Erythroblast (primary cell): Measurements from ENCODE around the gene THNSL1.

Experiments
- GATA1 ChIP-seq: IDR thresholded peaks from 2 replicates; pipeline ENCODE4 v1.6.1; 2011; ENCODE audit warnings: low read depth, mild to moderate bottlenecking, control low read depth, low read length, moderate library complexity
- POLR2A ChIP-seq: IDR thresholded peaks from 2 replicates; pipeline ENCODE4 v1.6.1; 2011; ENCODE audit warnings: mild to moderate bottlenecking, low read length

DNA sequence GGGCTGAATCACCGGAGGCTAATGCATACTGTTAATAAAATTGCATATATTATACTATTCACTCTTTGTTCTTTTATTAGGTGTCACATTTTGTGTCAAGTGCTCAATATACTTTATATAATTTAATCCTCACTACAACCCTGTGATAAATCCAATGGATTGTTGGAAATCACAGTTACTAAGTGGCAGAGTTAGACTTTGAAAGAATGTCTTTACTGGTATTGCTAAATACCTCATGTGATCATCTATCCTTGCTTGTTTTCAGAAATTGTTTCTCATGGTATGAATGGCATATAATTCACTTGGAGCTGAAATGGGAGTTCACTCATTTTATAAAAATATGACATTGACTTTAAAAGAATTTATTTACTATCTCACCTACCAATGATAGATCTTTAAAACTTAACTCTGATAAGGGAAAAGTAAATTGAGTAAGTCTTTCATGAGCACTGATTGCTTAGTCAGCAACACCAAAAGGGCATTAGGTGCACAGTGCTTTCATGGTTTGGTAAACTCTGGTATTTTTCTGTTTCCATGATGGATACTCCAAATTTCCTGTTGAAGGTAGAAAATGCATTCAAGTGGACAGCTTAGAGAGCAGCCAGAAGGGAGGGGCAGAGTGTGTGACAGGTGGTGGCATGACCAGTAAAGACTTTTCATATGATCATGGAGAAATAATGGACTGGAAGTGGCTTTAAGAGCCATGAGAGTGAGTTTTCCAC lies 23.0 kb upstream of the THNSL1 start:
- TF ChIP-seq POLR2A (no peak), GATA1 (no peak)
